Iris pigment epithelial cell (primary cell): ENCODE measurements around the gene SIX1.

ENCODE experiments used
- DNase-seq: peaks from one replicate; pipeline ENCODE4 v3.0.0-alpha.2; 2011; ENCODE audit warnings: low read depth

Gene SIX1

GRCh38 chr14:60655119-60655897, 6.0 kb upstream of the SIX1 start:
- DNase-seq = no peak

GRCh38 chr14:60654334-60654821, 5.1 kb upstream of the SIX1 start:
- no peak for DNase-seq

DNA sequence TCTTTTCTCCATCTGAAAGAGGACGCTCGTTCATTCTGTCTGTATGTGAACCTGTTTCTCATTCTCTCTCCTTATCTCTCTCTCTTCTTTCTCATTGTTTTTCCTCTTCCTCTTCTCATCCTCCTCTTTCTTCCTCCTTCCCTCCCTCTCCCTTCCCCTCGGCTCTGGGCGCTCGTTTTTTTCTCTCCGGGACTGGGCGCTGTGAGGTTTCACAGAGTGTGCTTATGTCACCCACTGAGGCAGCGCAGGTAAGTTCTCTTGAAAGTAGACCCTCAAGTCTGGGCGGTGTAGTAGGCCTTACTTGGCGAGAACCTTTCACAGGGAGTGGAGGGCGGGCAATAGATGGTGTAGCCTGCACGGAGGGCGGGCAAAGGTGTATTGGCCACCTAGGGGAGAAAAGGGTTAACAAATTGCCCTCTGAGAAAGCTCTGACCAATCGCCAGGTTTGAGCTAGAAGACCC, 4.5 kb upstream of the SIX1 start:
- DNase-seq = no peak

GRCh38 chr14:60652674-60653651, 3.7 kb upstream of the SIX1 start:
- no peak for DNase-seq

- DNase-seq = no peak
These were observed 2.8 kb upstream of the SIX1 start for GRCh38 chr14:60651796-60652673.

- DNase-seq = no peak
These were observed 2.0 kb upstream of the SIX1 start for GRCh38 chr14:60651086-60651795.

- no peak for DNase-seq
These were observed 1.2 kb upstream of the SIX1 start for GRCh38 chr14:60650373-60650961.

GRCh38 chr14:60649875-60650372, 647 bp upstream of the SIX1 start:
- DNase-seq = no peak

- DNase-seq = no peak
These were observed 886 bp downstream of the SIX1 start for GRCh38 chr14:60648249-60648933.

DNA sequence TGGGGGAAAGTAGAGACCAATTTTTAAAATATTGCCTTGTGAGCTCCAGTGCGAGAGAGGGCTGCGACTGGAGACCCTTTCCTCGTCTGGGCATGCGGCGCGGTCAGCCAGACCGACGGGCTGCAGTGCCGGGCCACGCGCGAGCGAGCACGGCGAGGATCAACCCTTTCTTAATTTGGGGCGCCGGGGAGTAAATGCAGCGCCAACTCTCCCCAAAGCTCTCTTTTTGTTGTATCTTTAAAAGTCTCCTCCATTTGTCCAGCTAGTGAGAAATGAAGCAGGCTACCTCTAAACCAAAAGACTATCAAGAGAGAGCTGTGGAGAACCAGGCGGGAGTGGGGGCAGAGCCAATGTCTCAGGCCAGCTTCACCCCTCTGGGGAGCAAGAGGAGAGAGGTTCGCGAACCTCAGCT, 1.4 kb downstream of the SIX1 start:
- DNase-seq = no peak

- peak; percentile 78 for DNase-seq
These were observed 2.0 kb downstream of the SIX1 start for GRCh38 chr14:60647081-60647836.

DNA sequence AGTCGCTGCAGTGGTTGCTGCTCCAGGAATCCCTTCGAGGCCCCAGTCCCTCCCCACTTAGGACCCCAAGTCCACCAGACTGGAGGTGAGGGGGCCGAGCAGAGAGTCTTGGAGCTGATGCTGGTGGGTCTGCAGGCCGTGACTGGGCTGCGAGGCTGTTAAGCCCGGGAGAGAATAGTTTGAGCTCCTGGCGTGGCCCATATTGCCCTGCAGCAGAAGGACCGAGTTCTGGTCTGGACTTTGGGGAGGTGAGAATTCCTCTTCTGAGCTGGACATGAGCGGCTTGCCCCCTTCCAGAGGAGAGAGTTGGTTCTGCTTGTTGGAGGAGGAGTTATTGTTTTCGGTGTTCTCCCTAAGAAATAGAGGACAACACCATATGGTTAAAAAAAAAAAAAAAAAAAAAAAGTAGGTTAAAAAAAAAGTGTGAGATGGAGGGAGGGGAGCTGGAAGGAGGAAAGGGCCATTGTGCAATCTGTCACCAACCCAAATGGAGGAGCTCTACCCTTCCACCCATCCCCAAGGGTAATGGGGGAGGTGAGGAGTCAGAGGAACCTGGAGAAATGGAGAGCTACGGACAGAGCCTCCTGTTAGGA, 3.0 kb downstream of the SIX1 start:
- no peak for DNase-seq

DNA sequence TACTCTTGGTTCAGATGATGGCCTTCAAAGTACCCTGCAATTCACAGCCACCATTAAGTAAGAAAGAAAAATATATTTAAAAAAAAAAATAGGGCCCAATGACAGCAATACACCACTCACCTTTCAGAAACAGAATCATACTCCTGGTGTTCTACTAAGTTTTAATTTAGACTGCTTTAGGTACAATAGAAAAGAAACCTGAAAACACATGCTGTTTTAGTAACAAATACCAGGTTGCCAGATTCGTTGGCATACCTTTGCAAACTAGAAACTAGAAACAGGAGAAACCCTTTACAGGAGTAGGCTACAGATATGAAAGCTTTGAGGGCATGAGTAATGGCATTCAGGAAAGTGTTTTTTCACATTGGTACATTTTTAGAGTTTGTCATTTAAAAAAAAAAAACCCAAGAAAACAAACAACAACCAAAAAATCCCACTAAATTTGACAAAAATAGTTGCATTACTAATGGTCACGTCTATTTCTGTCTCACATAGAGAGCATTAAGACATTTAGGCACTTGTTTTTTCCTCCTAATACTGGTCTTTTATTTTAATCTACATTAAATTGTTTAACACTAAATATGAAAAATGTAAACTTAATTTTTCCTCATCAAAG, 4.0 kb downstream of the SIX1 start:
- DNase-seq = no peak

- DNase-seq = no peak
These were observed 4.6 kb downstream of the SIX1 start for GRCh38 chr14:60644666-60645065.

DNA sequence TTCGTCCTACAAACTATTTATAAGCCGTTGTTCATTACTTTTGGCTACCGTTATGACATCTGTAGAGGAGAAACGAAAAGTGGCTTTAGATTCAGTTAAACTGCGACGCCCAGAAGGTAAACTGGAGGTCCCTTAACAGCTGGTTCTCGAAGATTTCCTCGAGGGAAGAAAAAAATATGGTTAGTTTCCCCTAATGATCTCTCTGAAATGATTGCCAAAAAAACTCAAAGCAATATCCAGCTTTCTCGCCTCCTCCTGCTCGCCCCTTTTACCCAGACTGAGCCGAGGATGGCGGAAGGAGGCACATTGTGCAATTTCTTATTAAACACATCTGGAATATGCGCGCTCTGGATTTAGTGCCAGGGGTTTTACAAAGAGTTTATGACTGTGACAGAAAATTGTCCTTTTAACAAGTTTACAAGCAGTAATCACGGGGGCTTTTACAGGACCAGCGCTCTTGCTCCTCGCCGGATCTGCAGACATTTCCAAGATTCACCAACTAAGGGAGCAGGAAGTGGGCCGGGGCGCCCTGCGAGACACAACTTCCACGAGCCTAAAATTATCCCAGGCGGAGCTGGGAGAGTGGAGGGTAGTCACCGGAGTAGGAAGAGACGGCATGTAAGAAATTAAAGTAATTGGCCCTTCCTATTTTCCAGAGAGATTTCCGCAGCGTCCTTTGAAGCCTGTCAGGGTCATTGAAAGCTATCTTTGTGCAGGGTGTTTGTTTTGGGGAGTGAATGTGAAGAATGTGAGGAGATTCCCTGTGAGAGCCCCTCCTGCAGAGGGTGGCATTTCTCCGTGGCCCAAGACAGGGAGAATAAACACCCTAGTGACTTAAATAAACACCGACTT, 5.6 kb downstream of the SIX1 start:
- no peak for DNase-seq

DNA sequence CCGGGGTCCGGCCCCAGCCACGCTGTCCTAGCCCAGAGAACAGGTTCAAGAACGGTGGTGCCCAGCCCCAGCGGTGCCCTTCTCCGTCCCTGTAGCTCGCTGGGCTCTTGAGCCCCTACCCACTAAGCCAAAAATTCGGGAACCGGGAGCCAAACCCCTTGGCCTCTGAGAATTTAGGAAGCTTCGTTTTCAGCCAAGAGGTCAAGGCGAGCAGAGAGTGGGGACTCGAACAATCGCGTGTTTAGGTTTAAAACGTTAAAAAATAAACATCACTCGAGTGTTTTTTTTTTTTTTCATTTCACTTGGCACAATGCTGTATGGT, 6.2 kb downstream of the SIX1 start:
- no peak for DNase-seq
